BJ (cell line): ENCODE results near the gene CD81. TPM values are rescaled to one million over a fixed set of nuclear protein-coding genes. Genes with fewer than 3 reads are reported as not detected.

ENCODE experiments used
- CTCF ChIA-PET: fragments of 350-600 bp; formaldehyde crosslinking; extraction: SDS; loops from one replicate; lab custom pipeline; 2021; ENCODE audit warnings: antibody characterized with exemption, inconsistent platforms; lab: Yijun Ruan, JAX
- POLR2A ChIA-PET: fragments of 300-600 bp; sonication (Branson Sonifier 250); formaldehyde crosslinking; extraction: SDS; loops from one replicate; lab custom pipeline; 2021; ENCODE audit warnings: antibody characterized with exemption; lab: Charles Lee
- DNase-seq: peaks from one replicate; pipeline ENCODE4 v3.0.0-alpha.2; 2011; ENCODE audit warnings: low read depth
- H3K27me3 ChIP-seq: 2 replicates; pipeline ENCODE4 v1.6.0; 2011; ENCODE audit warnings: low read length; ENCODE audit not compliant: control insufficient read depth, insufficient read depth
- H3K36me3 ChIP-seq: 2 replicates; pipeline ENCODE4 v1.5.1; 2011; ENCODE audit warnings: low read length; ENCODE audit not compliant: control insufficient read depth, insufficient read depth
- H3K4me3 ChIP-seq: 2 replicates; pipeline ENCODE4 v1.5.1; 2011; ENCODE audit warnings: low read depth, mild to moderate bottlenecking, control low read depth, low read length
- CTCF ChIP-seq: IDR thresholded peaks from 2 replicates; pipeline ENCODE4 v1.5.1; 2011; ENCODE audit warnings: low read depth, mild to moderate bottlenecking, control low read depth, inconsistent platforms, low read length, moderate library complexity; ENCODE audit not compliant: insufficient read depth
- polyA plus RNA-seq: library from polyadenylated mRNA; depleted of rRNA; stranded (reverse); fragments of >200 nt; gene quantifications from 2 replicates; pipeline ENCODE4 v1.2.3, GENCODE V29; 2011

CD81 gene
- polyA plus RNA-seq, 1 experiment = 875 TPM

DNA sequence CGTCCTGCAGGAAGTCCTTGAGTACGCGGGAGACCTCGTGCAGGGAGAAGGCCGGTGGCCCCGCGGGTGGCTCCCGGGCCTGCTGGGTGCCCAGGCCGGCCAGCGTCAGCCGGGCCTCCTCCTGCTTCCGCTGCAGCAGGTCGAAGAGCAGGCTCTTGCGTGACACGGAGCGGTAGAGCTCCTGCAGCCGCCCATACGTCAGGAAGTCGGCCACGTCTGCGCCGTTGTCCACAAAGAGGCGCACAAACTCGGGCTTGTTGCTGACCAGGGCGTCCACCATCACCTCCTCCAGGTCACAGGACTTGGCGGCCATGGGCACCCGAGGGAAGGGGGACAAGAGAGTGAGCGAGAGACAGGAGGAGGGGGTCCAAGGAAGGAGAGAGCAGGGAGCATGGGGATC, 38.1 kb downstream of the CD81 start:
- Histone ChIP-seq H3K27me3 (peaks cover 1% of the 10 kb centered on the region; the same call in 1 of the 2 replicates), H3K36me3 (no peaks in the 10 kb centered on the region), H3K4me3 (no peak overlapping the region)
- POLR2A ChIA-PET = no interaction called here
- CTCF ChIA-PET = interaction anchor here (1.1 to 2.0 kb wide), 3 partner anchors 14 to 112 kb away, joined by 3 to 16 read pairs (median 8); partner anchors contain the start of gene TSSC4
- TF ChIP-seq CTCF = no peak
- no peak for DNase-seq

DNA sequence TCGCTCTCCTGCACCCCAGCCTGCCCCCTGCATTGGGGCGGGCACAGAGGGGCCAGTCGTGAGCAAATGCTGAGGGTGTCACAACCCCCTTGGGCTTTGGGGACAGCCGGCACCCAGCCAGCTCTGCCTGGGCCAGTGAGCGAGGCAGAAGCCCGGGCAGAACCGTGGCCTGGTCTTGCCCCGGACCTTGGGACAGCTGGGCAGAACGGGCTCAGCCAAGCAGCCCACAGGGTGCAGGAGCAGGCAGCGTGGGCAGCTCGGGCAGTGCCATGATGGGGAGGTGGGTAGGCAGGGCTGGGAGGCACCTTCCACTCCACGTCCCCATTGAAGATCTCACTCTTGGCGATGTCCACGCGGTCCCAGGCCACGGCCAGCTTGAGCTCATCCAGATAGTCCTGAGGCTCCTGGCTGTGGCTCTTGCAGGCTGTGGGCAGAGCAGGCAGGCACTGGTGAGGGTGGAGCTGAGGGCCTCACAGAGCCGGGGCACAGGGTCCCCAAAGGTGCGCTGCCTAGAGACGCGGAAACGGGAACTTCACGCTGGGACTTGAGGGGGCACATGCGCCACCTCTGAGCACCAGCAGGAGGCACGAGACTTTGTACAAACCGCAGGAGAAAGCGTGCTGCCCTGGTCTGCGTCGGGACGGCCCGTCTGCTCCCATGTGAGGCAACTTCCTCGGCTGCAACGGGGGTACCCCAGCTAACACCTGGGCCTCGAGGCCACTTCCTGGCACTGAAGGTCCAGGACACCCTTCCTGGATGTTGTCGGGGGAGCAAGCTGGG, 38.7 kb downstream of the CD81 start:
- Histone ChIP-seq H3K36me3 (no peaks in the 10 kb centered on the region), H3K4me3 (no peak overlapping the region), H3K27me3 (peaks cover 1% of the 10 kb centered on the region; the same call in 1 of the 2 replicates)
- DNase-seq = no peak
- ChIA-PET CTCF (interaction anchor here (1.1 to 2.0 kb wide), 3 partner anchors 15 to 113 kb away, joined by 3 to 16 read pairs (median 8); partner anchors contain the start of gene TSSC4), POLR2A (no interaction called here)
- TF ChIP-seq CTCF = no peak

DNA sequence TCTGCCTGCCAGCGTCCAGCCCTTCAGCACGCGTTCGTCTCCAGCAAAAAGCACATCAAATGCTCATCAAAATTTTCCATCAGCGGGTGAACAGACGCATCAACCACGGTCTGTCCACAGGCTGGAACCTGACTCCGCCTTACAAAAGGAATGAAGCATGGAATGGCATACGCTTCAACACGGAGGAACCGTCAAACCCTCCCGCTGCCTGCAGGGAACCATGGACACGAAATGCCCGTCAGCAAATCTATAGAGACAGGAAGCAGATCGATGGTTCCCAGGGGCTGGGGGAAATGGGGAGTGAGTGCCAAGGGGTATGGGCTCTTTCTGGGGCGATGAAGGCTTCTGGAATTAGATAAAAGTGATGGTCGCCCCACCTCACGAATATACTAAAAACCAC, 39.7 kb downstream of the CD81 start:
- ChIA-PET POLR2A (no interaction called here), CTCF (interaction anchor here (1.9 to 11.8 kb wide), 3 partner anchors 16 to 113 kb away, joined by 8 to 519 read pairs (median 16); partner anchors contain the start of genes C11orf21, TSPAN32 and TSSC4)
- H3K27me3 ChIP-seq = no peaks in the 10 kb centered on the region
- H3K36me3 ChIP-seq = no peaks in the 10 kb centered on the region
- H3K4me3 ChIP-seq = no peak overlapping the region
- DNase-seq = no peak
- no peak for TF ChIP-seq CTCF

GRCh38 chr11:2417856-2418692, 41.0 kb downstream of the CD81 start:
- Histone ChIP-seq H3K27me3 (no peaks in the 10 kb centered on the region), H3K36me3 (no peaks in the 10 kb centered on the region), H3K4me3 (no peak overlapping the region)
- no peak for TF ChIP-seq CTCF
- CTCF ChIA-PET = interaction anchor here (0.8 to 11.8 kb wide), 10 partner anchors 9 to 253 kb away, joined by 3 to 519 read pairs (median 32); partner anchors contain the start of genes C11orf21, TSPAN32 and TSSC4
- no peak for DNase-seq
- POLR2A ChIA-PET = interaction anchor here (1.3 kb wide), 1 partner anchor 113 kb away, joined by 3 read pairs; no protein-coding TSS in a partner anchor
